Measurements from ENCODE around the gene XKR7.

The XKR7 gene

DNA sequence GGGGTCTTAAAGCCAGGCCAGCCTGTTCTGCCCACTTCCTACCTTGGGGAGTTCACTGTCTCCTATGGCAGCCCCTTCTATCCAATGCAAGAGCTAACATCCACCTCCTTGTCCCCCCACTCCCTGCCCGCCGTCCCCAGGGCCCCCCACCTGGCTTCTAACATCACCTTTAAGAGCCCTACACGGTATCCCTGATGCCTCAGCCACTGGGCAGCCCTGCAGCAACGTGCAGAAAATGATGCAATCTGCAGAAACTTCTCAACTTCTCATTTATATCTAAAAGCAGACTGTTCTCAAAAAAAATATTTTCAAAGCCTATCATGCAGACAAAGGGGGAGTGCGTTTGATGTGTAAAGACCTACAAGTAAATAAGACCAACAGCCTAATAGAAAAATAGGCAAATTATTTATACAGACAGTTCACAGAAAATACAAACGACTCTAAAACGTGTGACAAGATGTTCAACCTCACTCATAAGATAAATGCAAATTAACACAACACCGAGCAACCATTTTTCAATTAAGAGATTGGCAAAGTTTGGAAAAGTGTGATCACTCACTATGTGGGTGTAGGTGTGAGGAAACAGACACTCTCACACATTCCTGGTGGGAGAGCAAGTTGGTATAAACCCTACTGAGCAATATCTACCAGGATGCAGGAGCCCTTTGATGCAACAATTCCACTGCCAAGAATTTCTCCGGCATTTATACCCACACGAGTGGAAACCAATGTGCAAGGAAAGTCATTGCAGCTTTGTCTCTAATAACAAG, 69.0 kb downstream of the XKR7 start:
- peaks cover 0 to 9% (median 0%) of the 10 kb centered on the region in 5 experiments for H3K9me3 ChIP-seq (ENCODE audit: control extremely low read depth in 1 of 5, control insufficient read depth in 4 of 5, insufficient read depth in 2 of 5, low read depth in 1 of 5, low read length in 4 of 5)
- no peak for DNase-seq
- ChIA-PET POLR2A (no interaction called here), CTCF (interaction anchor here (0.9 to 9.9 kb wide), 9 partner anchors 9 to 214 kb away, joined by 3 to 254 read pairs (median 10); no protein-coding TSS in a partner anchor)
- peaks cover 16 to 51% (median 21%) of the 10 kb centered on the region in 4 experiments for H3K4me1 ChIP-seq (ENCODE audit: control extremely low read depth in 1 of 4, control insufficient read depth in 4 of 4, insufficient read depth in 4 of 4, low read length in 3 of 4)
- 81% methylated on average over 6 of the region's 10 CpGs for WGBS (ENCODE audit: insufficient coverage)
- no peaks in the 10 kb centered on the region for H3K36me3 ChIP-seq (ENCODE audit: control insufficient read depth in 4 of 4, insufficient read depth in 4 of 4, low read length in 3 of 4)
- H3K27me3 ChIP-seq (replicated peaks in 2 of 5; ENCODE audit: control insufficient read depth in 4 of 5, insufficient read depth in 5 of 5, low read length in 4 of 5), result peaks cover 0 to under 1% (median 0%) of the 10 kb centered on the region in 5 experiments
- no peak overlapping the region for H3K4me3 ChIP-seq (ENCODE audit: control insufficient read depth in 1 of 7, extremely low read depth in 1 of 7, insufficient read depth in 4 of 7, low read depth in 2 of 7, low read length in 6 of 7)
- H3K27ac ChIP-seq (ENCODE audit: insufficient read depth in 1 of 2, low read depth in 1 of 2, low read length in 2 of 2, poor library complexity in 1 of 2, severe bottlenecking in 2 of 2), result no peak overlapping the region

DNA sequence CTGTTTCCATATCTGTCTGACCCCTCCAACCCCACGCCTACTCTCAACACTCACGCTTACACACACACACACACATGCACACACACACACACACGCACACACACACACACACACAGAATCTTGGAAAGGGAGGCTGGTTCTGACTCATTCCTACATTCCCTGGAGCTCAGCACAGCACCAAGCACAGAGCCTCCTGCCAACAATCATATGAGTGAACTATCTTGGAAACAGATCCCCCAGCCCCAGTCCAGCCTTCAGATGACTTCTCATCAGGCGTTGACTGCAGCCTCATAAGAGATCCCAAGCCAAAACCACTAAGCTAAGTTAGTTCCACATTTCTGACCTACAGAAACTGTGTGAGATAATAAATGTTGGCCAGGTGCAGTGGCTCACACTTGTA, 70.0 kb downstream of the XKR7 start:
- H3K27ac ChIP-seq (ENCODE audit: insufficient read depth in 1 of 2, low read depth in 1 of 2, low read length in 2 of 2, poor library complexity in 1 of 2, severe bottlenecking in 2 of 2), result no peak overlapping the region

DNA sequence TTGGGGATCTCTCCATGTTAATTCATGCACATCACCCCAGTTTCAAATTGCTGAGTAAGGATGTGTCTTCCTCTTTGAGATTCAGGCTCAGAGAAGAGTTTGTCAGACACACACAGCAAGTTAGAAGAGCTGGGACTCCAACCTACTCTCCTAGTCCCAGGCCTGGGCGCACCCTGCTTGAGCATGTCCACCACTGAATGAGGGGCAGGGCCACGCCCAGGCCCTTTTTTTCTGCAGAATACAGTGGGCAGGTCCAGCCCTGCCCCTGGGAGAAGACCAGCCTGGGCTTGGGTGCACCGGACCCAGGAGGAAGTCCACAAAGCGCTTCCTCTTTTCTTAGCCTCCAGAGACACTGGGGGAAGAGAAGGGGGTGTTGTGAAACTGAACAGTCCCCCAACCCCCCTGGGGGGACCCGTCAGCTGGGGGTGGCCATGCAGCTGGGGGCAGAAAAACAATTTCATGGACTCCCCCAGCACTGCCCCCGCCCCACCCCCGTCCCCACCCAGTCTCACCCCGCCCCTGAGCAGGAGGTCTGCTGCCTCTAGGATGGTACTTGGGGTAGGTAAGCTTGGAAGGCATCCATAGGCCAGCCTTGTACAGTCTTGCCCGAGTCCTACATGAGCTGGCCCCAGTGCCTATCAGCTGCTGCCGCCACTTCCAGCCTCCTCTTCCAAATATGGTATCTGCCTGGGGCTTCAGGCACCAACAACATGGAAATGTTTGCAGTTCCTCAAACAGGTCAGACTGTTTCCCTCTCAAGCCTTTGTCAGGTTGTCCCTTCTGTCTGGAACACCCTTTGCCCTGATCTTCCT, 72.4 kb downstream of the XKR7 start:
- peaks cover 0 to 9% (median 0%) of the 10 kb centered on the region in 5 experiments for H3K9me3 ChIP-seq (ENCODE audit: control extremely low read depth in 1 of 5, control insufficient read depth in 4 of 5, insufficient read depth in 2 of 5, low read depth in 1 of 5, low read length in 4 of 5)
- ChIA-PET CTCF (interaction anchor here (0.7 to 4.6 kb wide), 3 partner anchors 9 to 71 kb away, joined by 3 to 37 read pairs (median 10); no protein-coding TSS in a partner anchor), POLR2A (interaction anchor here (0.6 kb wide), 4 partner anchors 15 to 489 kb away, joined by 3 to 4 read pairs (median 3); no protein-coding TSS in a partner anchor)
- no peaks in the 10 kb centered on the region for H3K36me3 ChIP-seq (ENCODE audit: control insufficient read depth in 4 of 4, insufficient read depth in 4 of 4, low read length in 3 of 4)
- H3K27me3 ChIP-seq (replicated peaks in 2 of 5; ENCODE audit: control insufficient read depth in 4 of 5, insufficient read depth in 5 of 5, low read length in 4 of 5), result no peaks in the 10 kb centered on the region
- H3K27ac ChIP-seq (ENCODE audit: insufficient read depth in 1 of 2, low read depth in 1 of 2, low read length in 2 of 2, poor library complexity in 1 of 2, severe bottlenecking in 2 of 2), result no peak overlapping the region
- 1% methylated on average over 4 of the region's 10 CpGs for WGBS (ENCODE audit: insufficient coverage)
- peak in 2 of 3 donors; percentile 79 to 85 for DNase-seq
- peak overlapping the region in 3 of 7 experiments; percentile 3 to 39 (median 11) for H3K4me3 ChIP-seq (ENCODE audit: control insufficient read depth in 1 of 7, extremely low read depth in 1 of 7, insufficient read depth in 4 of 7, low read depth in 2 of 7, low read length in 6 of 7)
- H3K4me1 ChIP-seq (ENCODE audit: control extremely low read depth in 1 of 4, control insufficient read depth in 4 of 4, insufficient read depth in 4 of 4, low read length in 3 of 4), result peaks cover 16 to 56% (median 22%) of the 10 kb centered on the region in 4 experiments

More for the DNA sequence above, 70.0 kb downstream of the XKR7 start:
- no peaks in the 10 kb centered on the region for H3K36me3 ChIP-seq (ENCODE audit: control insufficient read depth in 4 of 4, insufficient read depth in 4 of 4, low read length in 3 of 4)
- POLR2A ChIA-PET, result no interaction called here
- no peak for DNase-seq
- WGBS (ENCODE audit: insufficient coverage), result 50% methylated on average over 3 of the region's 4 CpGs
- H3K4me1 ChIP-seq (ENCODE audit: control extremely low read depth in 1 of 4, control insufficient read depth in 4 of 4, insufficient read depth in 4 of 4, low read length in 3 of 4), result peaks cover 16 to 60% (median 22%) of the 10 kb centered on the region in 4 experiments
- H3K4me3 ChIP-seq (ENCODE audit: control insufficient read depth in 1 of 7, extremely low read depth in 1 of 7, insufficient read depth in 4 of 7, low read depth in 2 of 7, low read length in 6 of 7), result no peak overlapping the region
- no peaks in the 10 kb centered on the region for H3K27me3 ChIP-seq (replicated peaks in 2 of 5; ENCODE audit: control insufficient read depth in 4 of 5, insufficient read depth in 5 of 5, low read length in 4 of 5)
- H3K9me3 ChIP-seq (ENCODE audit: control extremely low read depth in 1 of 5, control insufficient read depth in 4 of 5, insufficient read depth in 2 of 5, low read depth in 1 of 5, low read length in 4 of 5), result peaks cover 0 to 9% (median 0%) of the 10 kb centered on the region in 5 experiments
- CTCF ChIA-PET, result interaction anchor here (0.9 to 9.9 kb wide), 2 partner anchors 11 to 53 kb away, joined by 3 to 254 read pairs; no protein-coding TSS in a partner anchor

DNA sequence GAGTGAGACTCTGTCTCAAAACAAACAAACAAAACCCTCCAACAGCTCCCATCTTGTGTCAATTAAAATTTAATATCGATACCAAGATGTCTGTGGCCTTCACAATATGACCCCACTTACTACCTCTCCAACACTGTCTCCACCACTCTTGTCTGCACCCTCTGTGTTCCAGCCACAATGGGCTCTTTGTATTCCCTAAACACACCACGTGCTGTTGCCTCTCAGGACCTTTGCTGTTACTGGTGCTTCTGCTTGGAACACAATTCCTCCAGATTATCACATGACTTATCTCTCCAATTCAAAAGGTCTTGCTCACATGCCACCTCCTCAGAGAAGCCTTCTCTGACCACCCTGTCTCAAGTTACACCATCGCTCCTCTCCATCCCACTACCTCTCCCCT, 78.0 kb downstream of the XKR7 start:
- ChIA-PET POLR2A (no interaction called here), CTCF (interaction anchor here (1.2 kb wide), 1 partner anchor 10 kb away, joined by 4 read pairs; no protein-coding TSS in a partner anchor)
- H3K9me3 ChIP-seq (ENCODE audit: control extremely low read depth in 1 of 5, control insufficient read depth in 4 of 5, insufficient read depth in 2 of 5, low read depth in 1 of 5, low read length in 4 of 5), result no peaks in the 10 kb centered on the region
- no peak overlapping the region for H3K27ac ChIP-seq (ENCODE audit: insufficient read depth in 1 of 2, low read depth in 1 of 2, low read length in 2 of 2, poor library complexity in 1 of 2, severe bottlenecking in 2 of 2)
- H3K36me3 ChIP-seq (ENCODE audit: control insufficient read depth in 4 of 4, insufficient read depth in 4 of 4, low read length in 3 of 4), result no peaks in the 10 kb centered on the region
- H3K4me3 ChIP-seq (ENCODE audit: control insufficient read depth in 1 of 7, extremely low read depth in 1 of 7, insufficient read depth in 4 of 7, low read depth in 2 of 7, low read length in 6 of 7), result no peak overlapping the region
- no peaks in the 10 kb centered on the region for H3K27me3 ChIP-seq (replicated peaks in 2 of 5; ENCODE audit: control insufficient read depth in 4 of 5, insufficient read depth in 5 of 5, low read length in 4 of 5)
- DNase-seq, result no peak
- WGBS (ENCODE audit: insufficient coverage), result 90% methylated on average over 3 of the region's 3 CpGs
- peaks cover 6 to 33% (median 12%) of the 10 kb centered on the region in 4 experiments for H3K4me1 ChIP-seq (ENCODE audit: control extremely low read depth in 1 of 4, control insufficient read depth in 4 of 4, insufficient read depth in 4 of 4, low read length in 3 of 4)

DNA sequence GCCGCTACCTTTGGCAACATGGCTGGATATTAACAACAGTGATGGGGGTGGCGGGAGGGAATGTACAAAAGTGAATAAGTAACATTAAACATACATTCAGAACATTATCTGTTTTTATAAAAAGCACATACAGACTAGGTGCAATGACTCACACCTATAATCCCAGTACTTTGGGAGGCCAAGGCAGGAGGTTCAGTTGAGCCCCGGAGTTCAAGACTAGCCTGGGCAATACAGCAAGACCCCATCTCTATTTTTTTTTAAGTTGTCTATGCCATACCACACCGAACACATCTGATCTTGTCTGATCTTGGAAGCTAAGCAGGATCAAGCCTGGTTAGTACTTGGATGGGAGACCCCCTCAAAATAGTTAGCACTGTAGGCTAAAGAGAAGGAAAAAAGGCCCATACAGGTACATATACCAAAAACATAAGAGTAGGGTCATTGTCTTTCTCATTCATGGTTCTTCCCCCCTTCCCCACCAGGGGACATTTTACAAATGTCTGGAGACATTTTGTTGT, 82.4 kb downstream of the XKR7 start:
- peaks cover 0 to 10% (median 0%) of the 10 kb centered on the region in 4 experiments for H3K36me3 ChIP-seq (ENCODE audit: control insufficient read depth in 4 of 4, insufficient read depth in 4 of 4, low read length in 3 of 4)
- H3K4me3 ChIP-seq (ENCODE audit: control insufficient read depth in 1 of 7, extremely low read depth in 1 of 7, insufficient read depth in 4 of 7, low read depth in 2 of 7, low read length in 6 of 7), result no peak overlapping the region
- peak in 1 of 3 donors; percentile 29 for DNase-seq
- H3K27me3 ChIP-seq (replicated peaks in 2 of 5; ENCODE audit: control insufficient read depth in 4 of 5, insufficient read depth in 5 of 5, low read length in 4 of 5), result peaks cover 0 to 7% (median 0%) of the 10 kb centered on the region in 5 experiments
- ChIA-PET POLR2A (no interaction called here), CTCF (interaction anchor here (0.6 to 1.4 kb wide), 2 partner anchors 41 to 69 kb away, joined by 4 to 7 read pairs; no protein-coding TSS in a partner anchor)
- H3K9me3 ChIP-seq (ENCODE audit: control extremely low read depth in 1 of 5, control insufficient read depth in 4 of 5, insufficient read depth in 2 of 5, low read depth in 1 of 5, low read length in 4 of 5), result no peaks in the 10 kb centered on the region
- 100% methylated on average over 2 of the region's 4 CpGs for WGBS (ENCODE audit: insufficient coverage)
- no peak overlapping the region for H3K27ac ChIP-seq (ENCODE audit: insufficient read depth in 1 of 2, low read depth in 1 of 2, low read length in 2 of 2, poor library complexity in 1 of 2, severe bottlenecking in 2 of 2)
- H3K4me1 ChIP-seq (ENCODE audit: control extremely low read depth in 1 of 4, control insufficient read depth in 4 of 4, insufficient read depth in 4 of 4, low read length in 3 of 4), result peaks cover 9 to 38% (median 25%) of the 10 kb centered on the region in 4 experiments

DNA sequence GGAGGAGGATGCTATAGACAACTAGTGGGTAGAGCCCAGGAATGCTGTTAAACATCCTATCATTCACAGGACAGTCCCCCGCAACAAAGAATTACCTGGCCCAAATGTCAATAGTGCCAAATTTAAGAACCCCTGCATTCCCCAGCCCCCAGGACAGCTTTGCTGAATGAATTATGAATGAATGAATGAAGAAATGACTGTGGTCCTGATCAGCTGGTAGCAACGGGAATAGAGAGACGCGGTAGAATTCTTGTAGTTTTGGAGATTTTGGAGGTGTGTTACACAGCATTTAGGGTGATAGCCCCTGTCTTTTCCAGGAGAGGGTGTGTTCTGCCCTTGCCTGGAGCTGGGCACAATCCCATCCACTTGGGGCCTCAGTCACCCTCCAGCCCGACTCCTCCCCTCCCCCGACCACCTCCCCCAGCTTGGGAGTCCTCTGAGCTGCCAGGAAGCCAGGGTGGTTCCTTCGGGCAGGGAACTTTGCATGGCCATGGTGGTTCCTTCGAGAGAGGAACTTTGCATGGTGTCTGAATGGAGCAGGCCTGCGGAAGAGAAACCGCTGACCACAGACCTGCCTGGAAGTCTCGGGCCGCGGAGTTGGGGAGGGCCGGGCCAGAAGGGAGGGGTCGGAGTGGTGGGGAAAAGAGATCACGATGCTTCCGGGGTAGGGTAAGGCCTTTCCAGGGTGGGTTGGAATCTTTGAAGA, 83.1 kb downstream of the XKR7 start:
- no peak overlapping the region for H3K27ac ChIP-seq (ENCODE audit: insufficient read depth in 1 of 2, low read depth in 1 of 2, low read length in 2 of 2, poor library complexity in 1 of 2, severe bottlenecking in 2 of 2)
- ChIA-PET POLR2A (interaction anchor here (0.6 kb wide), 1 partner anchor 28 kb away, joined by 3 read pairs; no protein-coding TSS in a partner anchor), CTCF (interaction anchor here (0.6 to 1.4 kb wide), 2 partner anchors 40 to 69 kb away, joined by 4 to 7 read pairs; no protein-coding TSS in a partner anchor)
- H3K4me3 ChIP-seq (ENCODE audit: control insufficient read depth in 1 of 7, extremely low read depth in 1 of 7, insufficient read depth in 4 of 7, low read depth in 2 of 7, low read length in 6 of 7), result peak overlapping the region in 6 of 7 experiments; percentile 3 to 85 (median 78)
- peaks cover 0 to 10% (median 0%) of the 10 kb centered on the region in 4 experiments for H3K36me3 ChIP-seq (ENCODE audit: control insufficient read depth in 4 of 4, insufficient read depth in 4 of 4, low read length in 3 of 4)
- DNase-seq, result peak; percentile 67 to 87 (median 85)
- H3K9me3 ChIP-seq (ENCODE audit: control extremely low read depth in 1 of 5, control insufficient read depth in 4 of 5, insufficient read depth in 2 of 5, low read depth in 1 of 5, low read length in 4 of 5), result no peaks in the 10 kb centered on the region
- peaks cover 0 to 7% (median 0%) of the 10 kb centered on the region in 5 experiments for H3K27me3 ChIP-seq (replicated peaks in 2 of 5; ENCODE audit: control insufficient read depth in 4 of 5, insufficient read depth in 5 of 5, low read length in 4 of 5)
- H3K4me1 ChIP-seq (ENCODE audit: control extremely low read depth in 1 of 4, control insufficient read depth in 4 of 4, insufficient read depth in 4 of 4, low read length in 3 of 4), result peaks cover 9 to 43% (median 25%) of the 10 kb centered on the region in 4 experiments
- WGBS (ENCODE audit: insufficient coverage), result 5% methylated on average over 16 of the region's 17 CpGs

Measured in common myeloid progenitor, CD34-positive (primary cell).